WTC11 (cell line): ENCODE data around the gene PIK3CB. TPM values are rescaled to one million over a fixed set of nuclear protein-coding genes. Genes with fewer than 3 reads are reported as not detected.

Source experiments
- ATAC-seq: fragments of 200-7000 bp; cut with Tn5 transposase; 2 replicates; pipeline ENCODE4 v1.10.0; 2021; ENCODE audit warnings: mild to moderate bottlenecking, moderate library complexity
- CTCF ChIA-PET: fragments of 300-600 bp; sonication (Branson Sonifier 250); formaldehyde crosslinking; loops from one replicate; lab custom pipeline; 2021; ENCODE audit warnings: antibody characterized with exemption; lab: Charles Lee
- POLR2A ChIA-PET: fragments of 350-600 bp; sonication (Branson Sonifier 250); formaldehyde crosslinking; loops from one replicate; lab custom pipeline; 2021; ENCODE audit warnings: antibody characterized with exemption; lab: Charles Lee
- DNase-seq: peaks from one replicate; pipeline ENCODE4 v3.0.0; 2021; ENCODE audit warnings: low spot score
- H3K27ac Mint-ChIP-seq: 2 replicates; pipeline ENCODE4 v1.8.0; 2021; ENCODE audit warnings: mixed read lengths
- H3K27me3 Mint-ChIP-seq: 2 replicates; pipeline ENCODE4 v1.8.0; 2021; ENCODE audit warnings: low read depth, mild to moderate bottlenecking, moderate library complexity, mixed read lengths
- H3K36me3 Mint-ChIP-seq: 2 replicates; pipeline ENCODE4 v1.8.0; 2021; ENCODE audit warnings: mixed read lengths
- H3K4me1 Mint-ChIP-seq: 2 replicates; pipeline ENCODE4 v1.8.0; 2022; ENCODE audit warnings: mixed read lengths
- H3K4me3 Mint-ChIP-seq: 2 replicates; pipeline ENCODE4 v1.8.0; 2021; ENCODE audit warnings: mild to moderate bottlenecking, moderate library complexity, mixed read lengths
- H3K9me3 Mint-ChIP-seq: 2 replicates; pipeline ENCODE4 v1.8.0; 2021; ENCODE audit warnings: mixed read lengths
- AFF4 ChIP-seq: sonication (generic); formaldehyde crosslinking; IDR thresholded peaks from 2 replicates; pipeline ENCODE4 v1.8.1; 2023; ENCODE audit warnings: mild to moderate bottlenecking, missing genetic modification reagents, borderline replicate concordance
- CREB1 ChIP-seq: sonication (generic); formaldehyde crosslinking; IDR thresholded peaks from 2 replicates; pipeline ENCODE4 v1.8.0; 2023; ENCODE audit warnings: mild to moderate bottlenecking, missing genetic modification reagents
- CREM ChIP-seq: sonication (generic); formaldehyde crosslinking; IDR thresholded peaks from 2 replicates; pipeline ENCODE4 v1.8.1; 2022; ENCODE audit warnings: mild to moderate bottlenecking, missing genetic modification reagents, moderate library complexity
- CTCF ChIP-seq: fragments of 200-600 bp; IDR thresholded peaks from 2 replicates; pipeline ENCODE4 v1.8.0; 2022; ENCODE audit warnings: antibody characterized with exemption
- FOXP4 ChIP-seq: sonication (generic); formaldehyde crosslinking; IDR thresholded peaks from 2 replicates; pipeline ENCODE4 v1.8.0; 2022; ENCODE audit warnings: mild to moderate bottlenecking, missing genetic modification reagents
- GABPB1 ChIP-seq: sonication (generic); formaldehyde crosslinking; IDR thresholded peaks from 2 replicates; pipeline ENCODE4 v1.8.1; 2023; ENCODE audit warnings: mild to moderate bottlenecking, missing genetic modification reagents
- GTF2I ChIP-seq: fragments of 250-450 bp; sonication (Bioruptor Pico); conservative IDR thresholded peaks from 2 replicates; pipeline ENCODE4 v1.4.0; 2021; ENCODE audit warnings: mild to moderate bottlenecking
- JUN ChIP-seq: sonication (generic); formaldehyde crosslinking; IDR thresholded peaks from 2 replicates; pipeline ENCODE4 v1.8.0; 2023; ENCODE audit warnings: mild to moderate bottlenecking, missing genetic modification reagents
- NFE2L1 ChIP-seq: sonication (generic); formaldehyde crosslinking; IDR thresholded peaks from 2 replicates; pipeline ENCODE4 v1.8.1; 2023; ENCODE audit warnings: missing genetic modification reagents
- SOX15 ChIP-seq: fragments of 250-450 bp; sonication (Bioruptor Pico); IDR thresholded peaks from 2 replicates; pipeline ENCODE4 v1.9.0; 2021; ENCODE audit warnings: mild to moderate bottlenecking
- SP1 ChIP-seq: sonication (generic); formaldehyde crosslinking; conservative IDR thresholded peaks from 2 replicates; pipeline ENCODE4 v1.8.1; 2022; ENCODE audit warnings: missing genetic modification reagents
- ZNF423 ChIP-seq: fragments of 250-450 bp; sonication (Bioruptor Pico); IDR thresholded peaks from 2 replicates; pipeline ENCODE4 v2.1.2; 2022; ENCODE audit warnings: mild to moderate bottlenecking, moderate library complexity
- total RNA-seq: library from RNA; stranded (reverse); gene quantifications from 3 replicates; pipeline ENCODE4 v1.2.3, GENCODE V29; 2021
- TF ChIP-seq, protein P1 (sequence below): sonication (generic); formaldehyde crosslinking; IDR thresholded peaks from 2 replicates; pipeline ENCODE4 v1.8.0; 2022; ENCODE audit warnings: mild to moderate bottlenecking, missing genetic modification reagents
- TF ChIP-seq, protein P2 (sequence below): sonication (generic); formaldehyde crosslinking; IDR thresholded peaks from 2 replicates; pipeline ENCODE4 v1.8.1; 2022; ENCODE audit warnings: mild to moderate bottlenecking, moderate library complexity, missing genetic modification reagents
- TF ChIP-seq, protein P3 (sequence below): sonication (generic); formaldehyde crosslinking; conservative IDR thresholded peaks from 2 replicates; pipeline ENCODE4 v1.8.1; 2023; ENCODE audit warnings: mild to moderate bottlenecking, low read depth, missing genetic modification reagents, moderate library complexity
- TF ChIP-seq, protein P4 (sequence below): sonication (generic); formaldehyde crosslinking; IDR thresholded peaks from 2 replicates; pipeline ENCODE4 v1.8.1; 2022; ENCODE audit warnings: low read depth, missing genetic modification reagents, borderline replicate concordance
- TF ChIP-seq, protein P5 (sequence below): sonication (generic); formaldehyde crosslinking; IDR thresholded peaks from 2 replicates; pipeline ENCODE4 v1.8.1; 2022; ENCODE audit warnings: low read depth, mild to moderate bottlenecking, moderate library complexity, missing genetic modification reagents, borderline replicate concordance

The PIK3CB gene
- total RNA-seq, 1 experiment from 2014 or later, result 36.0 TPM

GRCh38 chr3:138646513-138646912, 188.2 kb downstream of the PIK3CB start (continued):
- no peak for TF ChIP-seq AFF4 (CRISPR knock-in tag)

GRCh38 chr3:138646008-138646407, 188.7 kb downstream of the PIK3CB start:
- Mint-ChIP-seq H3K27ac (no peak overlapping the region), H3K27me3 (peaks cover 38% of the 10 kb centered on the region), H3K4me3 (no peak overlapping the region), H3K4me1 (no peaks in the 10 kb centered on the region), H3K9me3 (peaks cover 84% of the 10 kb centered on the region), H3K36me3 (peaks cover 84% of the 10 kb centered on the region)
- TF ChIP-seq, protein P1, sequence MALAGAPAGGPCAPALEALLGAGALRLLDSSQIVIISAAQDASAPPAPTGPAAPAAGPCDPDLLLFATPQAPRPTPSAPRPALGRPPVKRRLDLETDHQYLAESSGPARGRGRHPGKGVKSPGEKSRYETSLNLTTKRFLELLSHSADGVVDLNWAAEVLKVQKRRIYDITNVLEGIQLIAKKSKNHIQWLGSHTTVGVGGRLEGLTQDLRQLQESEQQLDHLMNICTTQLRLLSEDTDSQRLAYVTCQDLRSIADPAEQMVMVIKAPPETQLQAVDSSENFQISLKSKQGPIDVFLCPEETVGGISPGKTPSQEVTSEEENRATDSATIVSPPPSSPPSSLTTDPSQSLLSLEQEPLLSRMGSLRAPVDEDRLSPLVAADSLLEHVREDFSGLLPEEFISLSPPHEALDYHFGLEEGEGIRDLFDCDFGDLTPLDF (CRISPR knock-in tag), result no peak
- no peak for TF ChIP-seq CREM (CRISPR knock-in tag)
- TF ChIP-seq CREB1 (CRISPR knock-in tag), result no peak
- no peak for TF ChIP-seq SOX15 (CRISPR knock-in tag)
- TF ChIP-seq, protein P2, sequence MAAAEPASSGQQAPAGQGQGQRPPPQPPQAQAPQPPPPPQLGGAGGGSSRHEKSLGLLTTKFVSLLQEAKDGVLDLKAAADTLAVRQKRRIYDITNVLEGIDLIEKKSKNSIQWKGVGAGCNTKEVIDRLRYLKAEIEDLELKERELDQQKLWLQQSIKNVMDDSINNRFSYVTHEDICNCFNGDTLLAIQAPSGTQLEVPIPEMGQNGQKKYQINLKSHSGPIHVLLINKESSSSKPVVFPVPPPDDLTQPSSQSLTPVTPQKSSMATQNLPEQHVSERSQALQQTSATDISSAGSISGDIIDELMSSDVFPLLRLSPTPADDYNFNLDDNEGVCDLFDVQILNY (CRISPR knock-in tag), result no peak
- no peak for TF ChIP-seq NFE2L1 (CRISPR knock-in tag)
- no peak for TF ChIP-seq ZNF423 (CRISPR knock-in tag)
- TF ChIP-seq SP1 (CRISPR knock-in tag), result no peak
- no peak for TF ChIP-seq GTF2I (CRISPR knock-in tag)
- TF ChIP-seq FOXP4 (CRISPR knock-in tag), result no peak
- TF ChIP-seq, protein P3, sequence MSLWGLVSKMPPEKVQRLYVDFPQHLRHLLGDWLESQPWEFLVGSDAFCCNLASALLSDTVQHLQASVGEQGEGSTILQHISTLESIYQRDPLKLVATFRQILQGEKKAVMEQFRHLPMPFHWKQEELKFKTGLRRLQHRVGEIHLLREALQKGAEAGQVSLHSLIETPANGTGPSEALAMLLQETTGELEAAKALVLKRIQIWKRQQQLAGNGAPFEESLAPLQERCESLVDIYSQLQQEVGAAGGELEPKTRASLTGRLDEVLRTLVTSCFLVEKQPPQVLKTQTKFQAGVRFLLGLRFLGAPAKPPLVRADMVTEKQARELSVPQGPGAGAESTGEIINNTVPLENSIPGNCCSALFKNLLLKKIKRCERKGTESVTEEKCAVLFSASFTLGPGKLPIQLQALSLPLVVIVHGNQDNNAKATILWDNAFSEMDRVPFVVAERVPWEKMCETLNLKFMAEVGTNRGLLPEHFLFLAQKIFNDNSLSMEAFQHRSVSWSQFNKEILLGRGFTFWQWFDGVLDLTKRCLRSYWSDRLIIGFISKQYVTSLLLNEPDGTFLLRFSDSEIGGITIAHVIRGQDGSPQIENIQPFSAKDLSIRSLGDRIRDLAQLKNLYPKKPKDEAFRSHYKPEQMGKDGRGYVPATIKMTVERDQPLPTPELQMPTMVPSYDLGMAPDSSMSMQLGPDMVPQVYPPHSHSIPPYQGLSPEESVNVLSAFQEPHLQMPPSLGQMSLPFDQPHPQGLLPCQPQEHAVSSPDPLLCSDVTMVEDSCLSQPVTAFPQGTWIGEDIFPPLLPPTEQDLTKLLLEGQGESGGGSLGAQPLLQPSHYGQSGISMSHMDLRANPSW (CRISPR knock-in tag), result no peak
- ChIA-PET POLR2A (no interaction called here), CTCF (no interaction called here)
- DNase-seq, result no peak
- no peak for ATAC-seq

DNA sequence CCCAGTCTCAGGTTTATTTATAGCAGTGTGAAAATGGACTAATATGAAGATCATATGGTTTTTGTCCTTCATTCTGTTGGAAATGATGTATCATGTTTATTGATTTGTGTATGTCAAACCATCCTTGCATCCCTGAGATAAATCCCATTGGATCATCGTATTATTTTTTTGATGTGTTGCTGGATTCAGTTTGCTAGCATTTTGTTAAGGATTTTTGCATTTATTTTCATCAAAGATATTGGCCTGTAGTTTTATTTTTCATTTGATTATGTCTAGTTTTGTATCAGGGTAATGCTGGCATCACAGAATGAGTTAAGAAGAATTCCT, 191.8 kb downstream of the PIK3CB start:
- Mint-ChIP-seq H3K27me3 (peaks cover 36% of the 10 kb centered on the region), H3K9me3 (peaks cover 67% of the 10 kb centered on the region), H3K36me3 (peaks cover 58% of the 10 kb centered on the region), H3K4me1 (no peaks in the 10 kb centered on the region), H3K27ac (no peak overlapping the region), H3K4me3 (no peak overlapping the region)
- POLR2A ChIA-PET, result no interaction called here
- CTCF ChIA-PET, result interaction anchor here (1.1 kb wide), 1 partner anchor 281 kb away, joined by 3 read pairs; no protein-coding TSS in a partner anchor
- DNase-seq (no peak), ATAC-seq (no peak)
- TF ChIP-seq CTCF (no peak), JUN (CRISPR knock-in tag) (no peak), SP1 (CRISPR knock-in tag) (no peak), GABPB1 (CRISPR knock-in tag) (no peak)
- TF ChIP-seq, protein P4, sequence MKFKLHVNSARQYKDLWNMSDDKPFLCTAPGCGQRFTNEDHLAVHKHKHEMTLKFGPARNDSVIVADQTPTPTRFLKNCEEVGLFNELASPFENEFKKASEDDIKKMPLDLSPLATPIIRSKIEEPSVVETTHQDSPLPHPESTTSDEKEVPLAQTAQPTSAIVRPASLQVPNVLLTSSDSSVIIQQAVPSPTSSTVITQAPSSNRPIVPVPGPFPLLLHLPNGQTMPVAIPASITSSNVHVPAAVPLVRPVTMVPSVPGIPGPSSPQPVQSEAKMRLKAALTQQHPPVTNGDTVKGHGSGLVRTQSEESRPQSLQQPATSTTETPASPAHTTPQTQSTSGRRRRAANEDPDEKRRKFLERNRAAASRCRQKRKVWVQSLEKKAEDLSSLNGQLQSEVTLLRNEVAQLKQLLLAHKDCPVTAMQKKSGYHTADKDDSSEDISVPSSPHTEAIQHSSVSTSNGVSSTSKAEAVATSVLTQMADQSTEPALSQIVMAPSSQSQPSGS, result no peak
- TF ChIP-seq, protein P5, sequence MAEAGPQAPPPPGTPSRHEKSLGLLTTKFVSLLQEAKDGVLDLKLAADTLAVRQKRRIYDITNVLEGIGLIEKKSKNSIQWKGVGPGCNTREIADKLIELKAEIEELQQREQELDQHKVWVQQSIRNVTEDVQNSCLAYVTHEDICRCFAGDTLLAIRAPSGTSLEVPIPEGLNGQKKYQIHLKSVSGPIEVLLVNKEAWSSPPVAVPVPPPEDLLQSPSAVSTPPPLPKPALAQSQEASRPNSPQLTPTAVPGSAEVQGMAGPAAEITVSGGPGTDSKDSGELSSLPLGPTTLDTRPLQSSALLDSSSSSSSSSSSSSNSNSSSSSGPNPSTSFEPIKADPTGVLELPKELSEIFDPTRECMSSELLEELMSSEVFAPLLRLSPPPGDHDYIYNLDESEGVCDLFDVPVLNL (CRISPR knock-in tag), result no peak
